Body of pancreas (tissue), 4 donors: ENCODE data around the gene HOXB9.

Source experiments
- POLR2A ChIP-seq, 3 donors: fragments of 450-650 bp; IDR thresholded peaks; one replicate each; pipeline ENCODE4 v1.6.1; 2016; ENCODE audit warnings: antibody characterized with exemption in 3 of 3, mild to moderate bottlenecking in 2 of 3
- TF ChIP-seq, protein P1 (sequence below), 7 experiments: fragments of 450-650 bp in 4 of 7; fragments of 200-600 bp in 3 of 7; sonication (generic) in 3 of 7; IDR thresholded peaks; one replicate each; pipeline ENCODE4 v1.5.1; 2016 to 2019; ENCODE audit warnings: antibody characterized with exemption in 7 of 7

GRCh38 chr17:48574505-48575065, 51.6 kb downstream of the HOXB9 start:
- TF ChIP-seq POLR2A (IDR thresholded peaks at IDR 0.05) = no peak
- TF ChIP-seq, protein P1, sequence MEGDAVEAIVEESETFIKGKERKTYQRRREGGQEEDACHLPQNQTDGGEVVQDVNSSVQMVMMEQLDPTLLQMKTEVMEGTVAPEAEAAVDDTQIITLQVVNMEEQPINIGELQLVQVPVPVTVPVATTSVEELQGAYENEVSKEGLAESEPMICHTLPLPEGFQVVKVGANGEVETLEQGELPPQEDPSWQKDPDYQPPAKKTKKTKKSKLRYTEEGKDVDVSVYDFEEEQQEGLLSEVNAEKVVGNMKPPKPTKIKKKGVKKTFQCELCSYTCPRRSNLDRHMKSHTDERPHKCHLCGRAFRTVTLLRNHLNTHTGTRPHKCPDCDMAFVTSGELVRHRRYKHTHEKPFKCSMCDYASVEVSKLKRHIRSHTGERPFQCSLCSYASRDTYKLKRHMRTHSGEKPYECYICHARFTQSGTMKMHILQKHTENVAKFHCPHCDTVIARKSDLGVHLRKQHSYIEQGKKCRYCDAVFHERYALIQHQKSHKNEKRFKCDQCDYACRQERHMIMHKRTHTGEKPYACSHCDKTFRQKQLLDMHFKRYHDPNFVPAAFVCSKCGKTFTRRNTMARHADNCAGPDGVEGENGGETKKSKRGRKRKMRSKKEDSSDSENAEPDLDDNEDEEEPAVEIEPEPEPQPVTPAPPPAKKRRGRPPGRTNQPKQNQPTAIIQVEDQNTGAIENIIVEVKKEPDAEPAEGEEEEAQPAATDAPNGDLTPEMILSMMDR (IDR thresholded peaks at IDR 0.05) = no peak
